ENCODE measurements around the gene NCOA4.
"Not testable (repeated sequence)": the region's sequence is repeated elsewhere in the genome, so short reads cannot be mapped to it uniquely, and the experiment has no call there.

GRCh38 chr10:46002189-46002687, 28.2 kb downstream of the NCOA4 start:
- not testable (repeated sequence) for TF ChIP-seq CTCF (IDR thresholded peaks at IDR 0.05 in 4 of 5, conservative IDR thresholded peaks at IDR 0.05 in 1 of 5); POLR2A (IDR thresholded peaks at IDR 0.05)

Measured in gastrocnemius medialis (tissue), 4 donors.